ENCODE data around the gene NYAP1.
"Not testable (repeated sequence)": the region's sequence is repeated elsewhere in the genome, so short reads cannot be mapped to it uniquely, and the experiment has no call there.

Gene NYAP1

DNA sequence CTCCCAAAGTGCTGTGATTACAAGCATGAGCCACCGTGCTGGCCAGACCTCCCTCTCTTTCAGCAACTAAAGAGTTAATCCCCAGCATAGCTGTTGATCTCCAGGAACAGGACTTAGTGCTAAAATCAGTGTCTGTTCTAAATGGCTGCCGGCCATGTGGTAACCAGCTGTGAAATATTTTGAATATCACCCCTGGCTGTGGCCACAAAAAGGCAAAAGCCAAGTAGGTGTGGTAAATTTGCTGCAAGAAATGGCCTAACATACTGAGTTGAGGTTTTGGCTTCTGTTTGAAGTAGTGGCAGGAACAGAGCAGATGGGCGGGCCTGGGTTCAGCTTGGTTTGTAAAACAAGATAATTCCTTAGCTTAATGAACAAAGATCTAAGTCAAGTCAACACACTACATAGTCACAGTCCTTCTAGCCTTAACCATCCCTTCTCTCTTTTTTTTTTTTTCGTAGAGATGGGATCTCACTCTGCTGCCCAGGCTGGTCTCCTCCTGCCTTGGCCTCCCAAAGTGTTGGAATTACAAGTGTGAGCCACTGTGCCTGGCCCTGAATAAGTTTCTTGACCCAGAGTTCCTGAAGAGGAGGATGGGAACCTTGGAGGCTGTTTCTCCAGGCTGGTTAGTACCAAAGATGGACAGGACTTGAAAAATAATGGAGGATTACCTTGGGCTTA is 32.5 kb downstream of the NYAP1 start:
- DNase-seq, result no peak

DNA sequence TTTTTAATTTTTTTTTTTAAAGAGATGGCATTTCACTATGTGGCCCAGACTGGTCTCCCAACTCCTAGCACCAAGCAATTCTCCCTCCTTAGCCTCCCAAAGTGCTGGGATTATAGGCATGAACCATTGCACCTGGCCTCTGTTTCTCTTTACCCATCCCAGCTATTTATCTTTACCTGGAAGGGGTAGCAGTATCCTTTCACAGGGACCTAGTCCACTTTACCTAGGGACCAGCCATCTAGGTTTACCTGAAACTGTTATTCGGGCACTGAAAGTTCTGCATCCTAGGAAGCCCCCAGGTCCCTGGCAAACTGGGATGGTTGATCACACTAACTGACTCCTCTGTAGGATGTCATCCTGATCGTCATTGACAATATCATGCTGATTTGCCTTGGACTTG is 33.6 kb downstream of the NYAP1 start:
- no peak for DNase-seq

DNA sequence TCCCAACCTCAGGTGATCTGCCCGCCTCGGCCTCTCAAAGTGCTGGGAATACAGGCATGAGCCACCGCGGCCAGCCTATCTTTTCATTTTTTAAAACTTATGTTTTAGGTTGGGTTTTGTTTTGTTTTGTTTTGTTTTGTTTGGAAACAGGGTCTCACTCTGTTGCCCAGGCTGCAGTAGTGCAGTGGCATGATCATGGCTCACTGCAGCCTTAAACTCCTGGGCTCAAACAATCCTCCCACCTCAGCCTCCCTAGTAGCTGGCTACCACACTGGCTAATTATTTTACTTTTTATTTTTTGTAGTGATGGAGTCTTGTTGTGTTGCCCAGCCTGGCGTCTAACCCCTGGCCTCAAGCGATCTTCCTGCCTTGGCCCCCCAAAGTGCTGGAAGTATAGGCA is 35.9 kb downstream of the NYAP1 start:
- no peak for DNase-seq

DNA sequence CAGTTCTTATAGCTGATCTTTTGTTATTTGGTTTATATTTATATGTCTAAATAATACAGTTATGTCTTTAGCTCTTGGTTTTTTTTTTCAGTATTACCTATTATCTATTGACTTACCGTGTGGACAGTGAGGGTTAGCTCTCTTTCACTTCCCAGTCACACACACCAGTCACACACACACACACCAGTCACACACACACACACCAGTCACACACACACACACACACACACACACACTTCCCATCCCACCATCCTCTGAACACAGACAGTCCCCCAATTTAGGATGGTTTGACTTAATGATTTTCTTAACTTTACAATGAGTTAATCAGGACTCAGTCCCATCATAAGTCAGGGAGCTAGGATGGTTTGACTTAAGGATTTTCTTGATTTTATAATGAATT is 36.4 kb downstream of the NYAP1 start:
- no peak for DNase-seq

DNA sequence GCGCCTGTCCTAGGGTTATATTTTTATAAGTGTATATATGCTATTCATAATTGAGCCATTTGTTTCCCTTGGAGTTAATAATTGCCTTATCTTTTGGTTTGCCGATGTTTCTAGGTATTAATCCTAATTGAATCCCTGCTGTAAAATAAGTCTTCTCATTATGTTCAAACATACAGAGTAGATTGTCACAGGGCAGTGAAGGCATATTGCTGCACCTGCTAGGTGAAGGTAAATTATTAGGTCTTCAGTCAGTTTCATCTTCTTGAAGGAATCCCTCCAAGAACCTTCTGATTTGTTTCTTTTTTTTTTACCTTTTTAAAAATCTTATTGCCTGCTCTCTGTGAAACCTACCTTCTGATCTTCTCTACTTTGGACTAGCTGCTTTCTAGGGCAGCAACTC is 37.3 kb downstream of the NYAP1 start:
- DNase-seq, result no peak

DNA sequence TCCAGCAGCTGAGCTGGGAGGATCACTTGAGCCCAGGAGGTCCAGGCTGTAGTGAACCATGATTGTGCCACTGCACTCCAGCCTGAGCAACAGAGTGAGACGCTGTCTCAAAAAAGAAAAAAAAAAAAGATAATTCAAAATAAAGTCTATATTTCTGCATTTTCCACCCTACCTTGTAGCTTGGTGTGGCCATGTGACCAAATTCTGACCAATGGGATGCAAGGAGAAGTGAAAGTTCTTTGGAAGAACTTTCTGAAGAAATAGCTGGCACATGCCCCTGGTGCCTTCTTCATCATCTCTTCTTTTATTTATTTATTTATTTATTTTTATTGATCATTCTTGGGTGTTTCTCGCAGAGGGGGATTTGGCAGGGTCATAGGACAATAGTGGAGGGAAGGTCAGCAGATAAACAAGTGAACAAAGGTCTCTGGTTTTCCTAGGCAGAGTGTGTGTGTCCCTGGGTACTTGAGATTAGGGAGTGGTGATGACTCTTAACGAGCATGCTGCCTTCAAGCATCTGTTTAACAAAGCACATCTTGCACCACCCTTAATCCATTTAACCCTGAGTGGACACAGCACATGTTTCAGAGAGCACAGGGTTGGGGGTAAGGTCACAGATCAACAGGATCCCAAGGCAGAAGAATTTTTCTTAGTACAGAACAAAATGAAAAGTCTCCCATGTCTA is 38.3 kb downstream of the NYAP1 start:
- not testable (repeated sequence) for DNase-seq

DNA sequence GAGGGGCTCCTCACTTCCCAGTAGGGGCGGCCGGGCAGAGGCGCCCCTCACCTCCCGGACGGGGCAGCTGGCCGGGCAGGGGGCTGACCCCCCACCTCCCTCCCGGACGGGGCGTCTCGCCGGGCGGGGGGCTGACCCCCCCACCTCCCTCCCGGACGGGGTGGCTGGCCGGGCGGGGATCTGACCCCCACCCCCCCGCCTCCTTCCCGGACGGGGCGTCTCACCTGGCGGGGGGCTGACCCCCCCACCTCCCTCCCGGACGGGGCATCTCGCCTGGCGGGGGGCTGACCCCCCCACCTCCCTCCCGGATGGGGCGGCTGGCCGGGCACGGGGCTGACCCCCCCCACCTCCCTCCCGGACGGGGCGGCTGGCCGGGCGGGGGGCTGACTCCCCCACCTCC is 39.5 kb downstream of the NYAP1 start:
- not testable (repeated sequence) for DNase-seq

DNA sequence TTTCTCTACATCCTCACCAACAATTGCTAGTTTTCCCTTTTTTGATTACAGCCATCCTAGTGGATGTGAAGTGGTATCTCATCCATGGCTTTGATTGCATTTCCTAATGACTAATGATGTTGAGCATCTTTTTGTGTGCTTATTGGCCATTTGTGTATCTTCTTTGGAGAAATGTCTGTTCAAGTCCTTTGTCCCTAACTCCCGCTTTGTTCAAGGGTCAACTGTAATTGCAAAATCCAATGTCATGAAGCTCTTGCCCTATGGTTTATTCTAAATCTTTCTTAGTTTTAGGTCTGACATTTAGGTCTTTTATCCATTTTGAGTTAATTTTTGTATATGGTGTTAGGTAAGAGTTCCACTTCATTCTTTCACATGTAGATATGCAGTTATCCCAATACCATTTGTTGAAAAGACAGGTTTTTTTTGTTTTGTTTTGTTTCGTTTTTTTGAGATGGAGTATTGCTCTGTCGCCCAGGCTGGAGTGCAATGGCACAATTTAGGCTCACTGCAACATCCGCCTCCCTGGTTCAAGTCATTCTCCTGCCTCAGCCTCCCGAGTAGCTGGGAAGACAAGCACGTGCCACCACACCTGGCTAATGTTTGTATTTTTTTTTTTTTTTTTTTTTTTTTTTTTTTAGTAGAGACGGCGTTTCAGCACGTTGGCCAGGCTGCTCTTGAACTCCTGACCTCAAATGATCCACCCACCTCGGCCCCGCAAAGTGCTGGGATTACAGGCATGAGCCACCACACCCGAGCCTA is 44.6 kb downstream of the NYAP1 start:
- DNase-seq, result not testable (repeated sequence)

DNA sequence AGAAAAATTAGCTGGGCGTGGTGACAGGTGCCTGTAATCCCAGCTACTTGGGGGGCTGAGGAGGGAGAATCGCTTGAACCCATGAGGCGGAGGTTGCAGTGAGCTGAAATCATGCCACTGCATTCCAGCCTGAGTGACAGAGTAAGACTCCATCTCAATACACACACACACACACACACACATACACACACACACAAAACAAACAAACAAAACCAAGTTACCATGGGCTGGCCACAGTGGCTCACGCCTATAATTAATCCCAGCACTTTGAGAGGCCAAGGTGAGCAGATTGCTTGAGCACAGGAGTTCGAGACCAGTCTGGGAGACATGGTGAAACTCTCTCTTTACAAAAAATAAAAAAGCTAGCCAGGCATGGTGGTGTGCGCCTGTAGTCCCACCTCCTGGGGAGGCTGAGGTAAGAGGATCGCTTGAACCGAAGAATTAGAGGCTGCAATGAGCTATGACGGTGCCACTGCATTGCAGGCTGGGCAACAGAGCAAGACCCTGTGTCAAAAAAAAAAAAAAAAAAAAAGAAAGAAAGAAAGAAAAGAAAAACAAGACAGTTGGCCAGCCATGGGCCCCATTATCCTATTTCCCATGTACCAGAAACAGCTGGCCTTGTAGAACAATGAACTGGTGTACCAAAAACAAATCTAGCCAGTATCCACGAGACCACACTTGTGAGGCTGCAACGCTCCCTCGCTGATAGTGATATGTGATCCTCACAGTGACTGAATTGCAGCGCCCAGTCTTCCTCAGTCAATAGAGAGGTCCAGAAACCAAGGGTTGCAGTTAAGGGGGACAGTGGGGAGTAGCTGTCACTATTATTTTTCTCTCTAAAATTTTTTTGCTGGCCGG is 48.7 kb downstream of the NYAP1 start:
- no peak for DNase-seq

DNA sequence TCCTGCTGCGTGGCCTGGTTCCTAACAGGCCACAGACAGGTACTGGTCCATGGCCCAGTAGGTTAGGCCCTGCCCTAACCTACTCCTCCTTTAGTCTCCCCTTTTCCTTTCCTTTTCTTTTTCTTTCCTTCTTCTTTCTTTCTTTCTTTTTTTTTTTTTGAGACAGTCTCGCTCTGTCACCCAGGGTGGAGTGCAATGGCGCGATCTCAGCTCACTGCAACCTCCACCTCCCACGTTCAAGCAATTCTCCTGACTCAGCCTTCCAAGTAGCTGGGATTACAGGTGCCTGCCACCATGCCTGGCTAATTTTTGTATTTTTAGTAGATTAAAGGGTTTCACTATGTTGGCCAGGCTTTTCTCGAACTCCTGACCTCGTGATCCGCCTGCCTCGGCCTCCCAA is 52.3 kb downstream of the NYAP1 start:
- not testable (repeated sequence) for DNase-seq

DNA sequence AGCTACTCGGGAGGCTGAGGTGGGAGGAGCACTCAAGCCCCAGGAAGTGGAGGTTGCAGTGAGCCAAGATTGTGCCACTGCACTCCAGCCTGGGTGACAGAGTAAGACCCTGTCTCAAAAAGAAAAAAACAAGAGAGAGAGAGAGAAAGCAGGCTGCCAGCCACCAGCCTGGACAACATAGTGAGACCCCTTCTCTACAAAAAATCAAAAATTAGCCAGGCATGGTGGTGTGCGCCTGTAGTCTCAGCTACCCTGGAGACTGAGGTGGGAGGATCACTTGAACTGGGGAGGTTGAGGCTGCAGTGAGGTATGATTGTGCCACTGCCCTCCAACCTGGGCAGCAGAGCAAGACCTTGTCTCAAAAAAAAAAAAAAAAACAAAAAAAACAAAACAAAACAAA is 53.0 kb downstream of the NYAP1 start:
- not testable (repeated sequence) for DNase-seq

DNA sequence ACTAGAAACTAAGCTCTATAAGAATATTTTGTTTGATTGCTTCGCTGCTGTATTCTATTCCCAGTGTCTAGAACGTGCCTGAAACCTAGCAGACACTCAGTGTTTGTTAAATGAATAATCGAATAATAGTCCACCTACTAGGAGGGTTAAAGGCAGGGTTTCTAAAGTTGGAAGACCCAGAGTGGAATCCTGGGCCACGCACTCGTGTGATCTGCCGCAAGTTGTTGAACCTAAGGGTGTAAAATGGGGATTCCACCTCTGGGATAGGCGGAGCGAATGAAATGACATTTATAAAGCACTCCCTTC is 54.6 kb downstream of the NYAP1 start:
- no peak for DNase-seq

DNA sequence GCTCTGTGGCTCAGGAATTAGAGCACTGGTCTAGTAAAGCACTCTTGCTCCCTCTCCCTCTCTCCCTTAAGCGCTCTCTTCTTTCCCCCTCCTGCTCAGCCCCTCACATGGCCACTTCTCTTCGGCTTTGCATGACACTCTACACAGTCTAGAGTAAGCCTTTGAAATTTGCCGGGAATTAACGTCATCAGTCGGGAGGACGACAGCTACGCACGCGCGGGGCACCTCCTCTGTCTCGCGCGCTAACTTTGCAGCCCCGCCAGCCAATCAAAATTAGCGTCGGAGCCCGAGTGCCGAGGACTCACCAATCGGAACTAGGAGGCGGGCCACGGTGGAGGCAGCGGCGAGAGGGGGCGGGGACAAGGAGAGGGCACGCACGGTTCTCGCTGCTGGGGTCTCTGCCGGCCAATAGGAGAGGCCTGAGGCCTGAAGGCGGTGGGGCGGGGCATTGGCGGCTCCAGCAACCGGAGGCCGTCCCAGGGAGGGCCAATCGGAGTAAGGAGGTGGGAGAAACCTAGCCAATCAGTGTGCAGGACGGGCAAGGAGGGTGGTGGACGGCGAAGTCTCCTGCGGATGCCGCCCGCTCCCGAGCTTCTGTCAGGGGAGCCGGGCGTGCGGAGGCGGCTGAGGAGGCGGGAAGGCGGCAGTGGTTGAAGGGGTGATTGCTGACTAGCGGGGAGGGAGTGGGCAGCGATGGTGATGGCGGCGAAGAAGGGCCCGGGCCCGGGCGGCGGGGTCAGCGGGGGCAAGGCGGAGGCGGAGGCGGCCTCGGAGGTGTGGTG is 55.1 kb downstream of the NYAP1 start, which contains the start of gene AGFG2:
AGFG2 (plus strand) TSS at position 550 of the 782 bp plus-strand sequence; CDS start at position 694, 144 bp downstream.
- peak; percentile 97 for DNase-seq

DNA sequence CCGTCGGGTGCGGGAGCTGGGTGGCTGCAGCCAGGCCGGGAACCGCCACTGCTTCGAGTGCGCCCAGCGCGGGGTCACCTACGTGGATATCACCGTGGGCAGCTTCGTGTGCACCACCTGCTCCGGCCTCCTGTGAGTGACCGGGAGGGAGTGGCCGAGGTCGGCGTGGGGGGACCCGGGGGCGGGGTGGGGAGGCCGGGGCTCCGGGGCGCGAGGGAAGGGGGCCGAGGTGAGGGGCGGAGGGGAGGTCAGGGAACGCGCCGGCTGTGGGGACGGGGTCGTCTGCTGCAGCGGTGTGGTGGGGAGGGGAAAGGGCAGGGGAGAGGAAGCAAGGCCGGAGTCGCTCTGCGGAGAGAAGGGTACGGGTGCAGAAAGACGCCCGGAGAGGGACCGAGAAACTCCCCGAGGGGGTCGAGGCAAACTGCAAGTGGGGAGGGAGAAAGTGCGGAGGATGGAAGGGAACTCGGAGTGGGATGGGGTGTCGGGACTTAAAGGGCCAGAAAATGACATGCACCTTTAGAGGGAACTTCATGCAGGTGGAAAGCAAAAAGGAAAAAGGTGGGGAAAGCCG is 55.8 kb downstream of the NYAP1 start:
- DNase-seq, result no peak

DNA sequence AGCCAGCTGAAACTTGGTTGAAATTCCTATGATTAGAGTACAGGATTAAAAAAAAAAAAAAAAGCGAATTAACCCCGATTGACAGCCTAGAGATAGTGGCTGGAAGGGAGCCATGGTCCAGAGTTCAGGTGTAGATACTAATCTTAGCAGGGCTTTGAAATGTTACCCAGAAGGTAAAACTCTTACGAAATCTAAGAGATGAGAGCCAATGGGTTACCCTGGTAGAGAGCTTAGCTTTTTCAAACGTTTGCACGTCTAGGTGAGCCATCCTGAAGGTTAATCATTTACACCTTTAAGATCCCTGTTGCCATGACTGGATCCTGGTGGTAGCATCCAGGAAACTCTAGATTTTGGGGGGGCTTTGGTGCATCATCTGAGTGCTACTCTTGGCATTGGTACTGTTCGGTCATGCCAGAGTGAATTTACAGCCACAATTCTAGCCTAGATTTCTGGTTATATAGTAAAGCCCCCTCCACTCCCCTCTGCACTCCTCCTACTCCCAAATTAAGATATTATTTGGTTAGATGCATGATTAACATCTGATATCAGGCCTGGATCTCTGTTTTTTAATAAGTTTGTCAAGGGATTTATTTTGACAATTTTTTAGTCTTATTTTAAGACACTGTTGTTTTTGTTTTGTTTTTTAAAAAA is 56.5 kb downstream of the NYAP1 start:
- no peak for DNase-seq

DNA sequence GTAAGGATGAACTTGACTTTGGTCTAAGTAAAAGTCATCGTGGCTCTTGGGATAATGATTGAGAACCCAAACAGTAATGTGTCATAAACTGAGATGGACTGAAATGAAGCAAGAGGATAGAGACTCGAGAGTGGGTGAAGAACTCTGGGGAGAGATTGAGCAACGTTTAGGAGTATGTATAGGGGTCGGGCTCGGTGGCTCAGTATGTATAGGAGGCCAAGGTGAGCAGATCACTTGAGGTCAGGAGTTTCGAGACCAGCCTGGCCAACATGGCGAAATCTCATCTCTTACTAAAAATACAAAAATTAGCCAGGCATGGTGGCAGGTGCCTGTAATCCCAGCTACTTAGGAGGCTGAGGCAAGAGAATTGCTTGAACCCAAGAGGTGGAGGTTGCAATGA is 57.6 kb downstream of the NYAP1 start:
- not testable (repeated sequence) for DNase-seq

DNA sequence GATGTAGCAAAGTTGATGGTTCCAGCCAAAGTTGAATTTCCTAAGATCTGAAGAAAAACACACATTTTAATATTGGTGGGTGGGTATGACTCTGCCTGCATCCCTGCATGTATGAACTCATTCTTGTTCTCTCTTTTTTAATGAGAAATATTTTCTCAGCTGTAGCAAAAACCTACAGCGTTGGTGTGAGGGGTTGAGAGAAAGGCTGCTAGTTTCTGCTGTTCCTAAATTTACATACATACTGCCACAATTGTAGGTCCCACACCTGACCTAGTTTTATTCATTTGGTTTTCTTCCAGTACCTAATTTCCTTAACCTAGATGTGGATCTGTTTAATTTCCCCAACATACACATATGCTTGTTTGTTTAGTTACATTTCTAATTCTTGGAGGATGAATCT is 59.9 kb downstream of the NYAP1 start:
- DNase-seq, result no peak

DNA sequence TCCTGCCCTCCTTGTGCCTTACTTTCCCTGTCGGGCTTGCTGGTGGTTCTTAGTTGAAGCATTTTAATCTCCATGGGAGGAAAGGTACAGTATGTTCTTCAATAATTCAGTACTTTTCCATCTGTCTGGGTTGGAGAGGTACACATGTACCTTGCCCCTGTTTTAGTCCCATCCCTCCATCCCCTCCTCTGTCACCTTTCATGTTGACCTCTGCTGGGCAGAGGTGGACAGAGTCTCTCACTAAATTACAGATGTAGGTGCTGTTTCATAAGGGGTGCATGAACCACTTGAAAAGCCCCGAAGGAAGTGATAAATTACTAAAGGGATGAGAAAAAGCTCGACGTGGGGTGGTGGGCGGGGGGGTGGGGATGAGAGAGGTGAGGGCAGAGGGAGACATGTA is 60.7 kb downstream of the NYAP1 start:
- no peak for DNase-seq
